Stomach (tissue), 9 donors: ENCODE measurements around the gene ELAC1. TPM values are rescaled to one million over a fixed set of nuclear protein-coding genes. Genes with fewer than 3 reads are reported as not detected.

Experiments used
- DNase-seq, 2 donors: peaks; one replicate each; pipeline versions ENCODE4 v3.0.0 to v3.0.0-alpha.2; 2013 to 2019
- H3K27ac ChIP-seq, 5 donors: fragments of 200-600 bp in 4 of 5; sonication (generic) in 4 of 5; one replicate each; pipeline ENCODE4 v1.5.1; 2013 to 2019; ENCODE audit warnings: mild to moderate bottlenecking in 1 of 5, moderate library complexity in 1 of 5
- H3K27me3 ChIP-seq, 3 donors: fragments of 200-600 bp; sonication (generic); one replicate each; pipeline ENCODE4 v1.5.1; 2017 to 2019; ENCODE audit warnings: mixed run types in 1 of 3
- H3K36me3 ChIP-seq, 4 donors: fragments of 200-600 bp; sonication (generic); 1 replicate in 3 of 4; 2 replicates in 1 of 4; pipeline ENCODE4 v1.5.1; 2016 to 2019
- H3K4me1 ChIP-seq, 4 donors: fragments of 200-600 bp; sonication (generic); one replicate each; pipeline ENCODE4 v1.5.1; 2016 to 2019
- H3K4me3 ChIP-seq, 4 donors: fragments of 200-600 bp; sonication (generic) in 3 of 4; one replicate each; pipeline ENCODE4 v1.5.1; 2016 to 2019; ENCODE audit warnings: mild to moderate bottlenecking in 1 of 4
- H3K9me3 ChIP-seq, 4 donors: fragments of 200-600 bp; sonication (generic); one replicate each; pipeline ENCODE4 v1.5.1; 2016 to 2019
- CTCF ChIP-seq, 7 experiments: fragments of 450-650 bp in 4 of 7; fragments of 200-600 bp in 3 of 7; sonication (generic) in 3 of 7; IDR thresholded peaks; one replicate each; pipeline ENCODE4 v1.5.1; 2016 to 2019; ENCODE audit warnings: antibody characterized with exemption in 7 of 7, control low read depth in 2 of 7, mild to moderate bottlenecking in 1 of 7
- EP300 ChIP-seq: sonication (generic); formaldehyde crosslinking; IDR thresholded peaks from one replicate; pipeline ENCODE4 v1.6.1; 2017; ENCODE audit warnings: antibody characterized with exemption
- POLR2A ChIP-seq, 4 donors: fragments of 450-650 bp; IDR thresholded peaks; one replicate each; pipeline ENCODE4 v1.6.1; 2016; ENCODE audit warnings: antibody characterized with exemption in 4 of 4, control low read depth in 2 of 4, mild to moderate bottlenecking in 1 of 4, moderate library complexity in 1 of 4
- POLR2AphosphoS5 ChIP-seq, 3 donors: sonication (generic); formaldehyde crosslinking; IDR thresholded peaks; one replicate each; pipeline ENCODE4 v1.6.1; 2016; ENCODE audit warnings: antibody characterized with exemption in 3 of 3
- WGBS, 5 donors: extraction: QIAGEN DNeasy Blood & Tissue Kit in 3 of 5; methylation state at CpG; one replicate each; pipeline versions ENCODE4 v1.1.5 to v1.1.7; 2013 to 2018; 5-methylcytosine and 5-hydroxymethylcytosine counted together
- intact Hi-C: fragments of 100-400 bp; cut with DNase I; formaldehyde crosslinking; loops from one replicate; pipeline ENCODE4 v1.15.1; 2023; ENCODE audit warnings: low total_unique reads
- polyA plus RNA-seq, 3 donors: library from polyadenylated mRNA; stranded (reverse); fragments of 200-250 nt; gene quantifications; one replicate each; pipeline ENCODE4 v1.2.3, GENCODE V29; 2013
- total RNA-seq, 5 donors: library from RNA; depleted of rRNA; stranded (reverse); fragments of >200 nt; gene quantifications; one replicate each; pipeline versions ENCODE4 v1.1.0 to v1.2.3, GENCODE V29; 2014 to 2016
- donor health status: healthy with polysubstance abuse.
- donor health status: Bipolar disorder and iron deficiency.
- donor health status: healthy.

The ELAC1 gene
- total and polyA plus RNA-seq, 8 donors, result 0.87 to 22.8 (median 6.4) TPM

GRCh38 chr18:50955253-50955652 is 12.6 kb upstream of the ELAC1 start:
- no peak overlapping the region for H3K27ac ChIP-seq
- H3K27me3 ChIP-seq, result no peaks in the 10 kb centered on the region
- H3K4me3 ChIP-seq, result no peak overlapping the region
- H3K4me1 ChIP-seq, result no peaks in the 10 kb centered on the region
- no peak for TF ChIP-seq POLR2A (IDR thresholded peaks at IDR 0.05)
- TF ChIP-seq CTCF (IDR thresholded peaks at IDR 0.05), result no peak
- TF ChIP-seq EP300, result no peak
- no peak for TF ChIP-seq POLR2AphosphoS5 (IDR thresholded peaks at IDR 0.05)
- no peaks in the 10 kb centered on the region for H3K36me3 ChIP-seq
- DNase-seq, result no peak
- H3K9me3 ChIP-seq, result no peaks in the 10 kb centered on the region
- intact Hi-C loops, result no loop called here
- 88 to 97% (median 89%) methylated on average over 4 of the region's 4 CpGs for WGBS, 5 donors

- WGBS, 5 donors, result 87 to 98% (median 95%) methylated on average over 3 of the region's 3 CpGs
- TF ChIP-seq POLR2A (IDR thresholded peaks at IDR 0.05) (no peak), CTCF (IDR thresholded peaks at IDR 0.05) (no peak), EP300 (no peak), POLR2AphosphoS5 (IDR thresholded peaks at IDR 0.05) (no peak)
- Histone ChIP-seq H3K36me3 (no peaks in the 10 kb centered on the region), H3K9me3 (peaks cover 0 to 6% (median 2%) of the 10 kb centered on the region in 4 donors), H3K4me1 (no peaks in the 10 kb centered on the region), H3K4me3 (no peak overlapping the region), H3K27ac (no peak overlapping the region), H3K27me3 (no peaks in the 10 kb centered on the region)
- intact Hi-C loops, result no loop called here
- no peak for DNase-seq
Measured at GRCh38 chr18:50956116-50956515, 11.7 kb upstream of the ELAC1 start.

GRCh38 chr18:50961974-50962373 is 5.9 kb upstream of the ELAC1 start:
- 66 to 95% (median 84%) methylated on average over 1 of the region's 1 CpG for WGBS, 5 donors
- no peak for TF ChIP-seq POLR2A (IDR thresholded peaks at IDR 0.05)
- TF ChIP-seq POLR2AphosphoS5 (IDR thresholded peaks at IDR 0.05), result no peak
- TF ChIP-seq EP300, result no peak
- TF ChIP-seq CTCF (IDR thresholded peaks at IDR 0.05), result no peak

GRCh38 chr18:50969448-50969847 is 1.6 kb downstream of the ELAC1 start:
- TF ChIP-seq CTCF (IDR thresholded peaks at IDR 0.05), result no peak
- TF ChIP-seq EP300, result no peak
- TF ChIP-seq POLR2AphosphoS5 (IDR thresholded peaks at IDR 0.05), result no peak
- no peak for TF ChIP-seq POLR2A (IDR thresholded peaks at IDR 0.05)
- WGBS, 5 donors, result 53 to 65% (median 61%) methylated on average over 5 of the region's 5 CpGs
- Histone ChIP-seq H3K36me3 (peaks cover 0 to 3% (median 2%) of the 10 kb centered on the region in 4 donors), H3K4me1 (peaks cover 18 to 35% (median 27%) of the 10 kb centered on the region in 4 donors), H3K4me3 (peak overlapping the region in 1 of 4 donors; percentile 73), H3K9me3 (no peaks in the 10 kb centered on the region), H3K27ac (peak overlapping the region in 3 of 5 donors; percentile 98 to 100 (median 99)), H3K27me3 (no peaks in the 10 kb centered on the region)
- no peak for DNase-seq
- intact Hi-C loops, result loop anchor here (10.0 kb wide), 1 partner anchor 55 kb away; no protein-coding TSS in a partner anchor

More at GRCh38 chr18:50961974-50962373, 5.9 kb upstream of the ELAC1 start:
- intact Hi-C loops, result loop anchor here (10.0 kb wide), 1 partner anchor 63 kb away; no protein-coding TSS in a partner anchor
- Histone ChIP-seq H3K4me1 (no peaks in the 10 kb centered on the region), H3K4me3 (no peak overlapping the region), H3K27me3 (no peaks in the 10 kb centered on the region), H3K36me3 (no peaks in the 10 kb centered on the region), H3K27ac (no peak overlapping the region), H3K9me3 (peaks cover 12 to 32% (median 23%) of the 10 kb centered on the region in 4 donors)
- DNase-seq, result no peak
